Adipose tissue (tissue), 3 donors: Measurements from ENCODE around the gene FRMD5. TPM values are rescaled to one million over a fixed set of nuclear protein-coding genes. Genes with fewer than 3 reads are reported as not detected.

Experiments
- H3K27ac ChIP-seq: one replicate; pipeline ENCODE4 v1.5.1; 2013; ENCODE audit warnings: low read depth, low read length
- WGBS, 3 donors: extraction: QIAGEN DNeasy Blood & Tissue Kit; methylation state at CpG; one replicate each; pipeline ENCODE4 v1.1.7; 2013; 5-methylcytosine and 5-hydroxymethylcytosine counted together
- polyA plus RNA-seq, 3 donors: library from polyadenylated mRNA; stranded (reverse); fragments of 200-250 nt; gene quantifications; one replicate each; pipeline ENCODE4 v1.2.3, GENCODE V29; 2013
- donor health status: healthy with polysubstance abuse.
- donor health status: Bipolar disorder and iron deficiency.
- donor health status: healthy.

FRMD5 gene
- polyA plus RNA-seq, 3 donors = 0.05 to 0.12 (median 0.11) TPM

GRCh38 chr15:44177139-44177538, 17.9 kb downstream of the FRMD5 start:
- no peak overlapping the region for H3K27ac ChIP-seq
- 51 to 61% (median 55%) methylated on average over 1 of the region's 1 CpG for WGBS, 3 donors

- H3K27ac ChIP-seq = no peak overlapping the region
Observed at GRCh38 chr15:44173813-44174212, 21.3 kb downstream of the FRMD5 start.

GRCh38 chr15:44163370-44163769, 31.7 kb downstream of the FRMD5 start:
- WGBS, 3 donors = 63 to 69% (median 69%) methylated on average over 5 of the region's 5 CpGs
- no peak overlapping the region for H3K27ac ChIP-seq

GRCh38 chr15:44160796-44161195, 34.3 kb downstream of the FRMD5 start:
- no peak overlapping the region for H3K27ac ChIP-seq
- WGBS, 3 donors = 56 to 81% (median 71%) methylated on average over 1 of the region's 1 CpG

- no peak overlapping the region for H3K27ac ChIP-seq
Observed at GRCh38 chr15:44159492-44159891, 35.6 kb downstream of the FRMD5 start.

- H3K27ac ChIP-seq = no peak overlapping the region
Observed at GRCh38 chr15:44158111-44158510, 37.0 kb downstream of the FRMD5 start.

- H3K27ac ChIP-seq = no peak overlapping the region
- WGBS, 3 donors = 35 to 85% (median 79%) methylated on average over 1 of the region's 1 CpG
Observed at GRCh38 chr15:44157679-44158078, 37.4 kb downstream of the FRMD5 start.

GRCh38 chr15:44153352-44153751, 41.7 kb downstream of the FRMD5 start:
- no peak overlapping the region for H3K27ac ChIP-seq
- WGBS, 3 donors = 81 to 95% (median 90%) methylated on average over 4 of the region's 4 CpGs

GRCh38 chr15:44149224-44149623, 45.8 kb downstream of the FRMD5 start:
- H3K27ac ChIP-seq = no peak overlapping the region
- WGBS, 3 donors = 58 to 97% (median 96%) methylated on average over 1 of the region's 1 CpG

GRCh38 chr15:44148580-44148979, 46.5 kb downstream of the FRMD5 start:
- 71 to 78% (median 76%) methylated on average over 2 of the region's 2 CpGs for WGBS, 3 donors
- H3K27ac ChIP-seq = no peak overlapping the region

GRCh38 chr15:44147636-44148035, 47.4 kb downstream of the FRMD5 start:
- H3K27ac ChIP-seq = no peak overlapping the region

- WGBS, 3 donors = 61 to 75% (median 73%) methylated on average over 3 of the region's 3 CpGs
Observed at GRCh38 chr15:44145495-44145894, 49.6 kb downstream of the FRMD5 start.

GRCh38 chr15:44144992-44145391, 50.1 kb downstream of the FRMD5 start:
- H3K27ac ChIP-seq = no peak overlapping the region

More at GRCh38 chr15:44145495-44145894, 49.6 kb downstream of the FRMD5 start:
- H3K27ac ChIP-seq = no peak overlapping the region

- WGBS, 3 donors = 46 to 76% (median 75%) methylated on average over 1 of the region's 1 CpG
- H3K27ac ChIP-seq = no peak overlapping the region
Observed at GRCh38 chr15:44144184-44144583, 50.9 kb downstream of the FRMD5 start.

- H3K27ac ChIP-seq = no peak overlapping the region
- WGBS, 3 donors = 39 to 77% (median 41%) methylated on average over 1 of the region's 1 CpG
Observed at GRCh38 chr15:44137750-44138149, 57.3 kb downstream of the FRMD5 start.

- WGBS, 3 donors = 71 to 84% (median 83%) methylated on average over 3 of the region's 3 CpGs
- H3K27ac ChIP-seq = no peak overlapping the region
Observed at GRCh38 chr15:44136991-44137477, 58.0 kb downstream of the FRMD5 start.

- H3K27ac ChIP-seq = no peak overlapping the region
- WGBS, 3 donors = 87 to 93% (median 91%) methylated on average over 10 of the region's 10 CpGs
Observed at GRCh38 chr15:44132057-44132456, 63.0 kb downstream of the FRMD5 start.

GRCh38 chr15:44130778-44131177, 64.3 kb downstream of the FRMD5 start:
- H3K27ac ChIP-seq = no peak overlapping the region

- WGBS, 3 donors = 79 to 93% (median 87%) methylated on average over 5 of the region's 5 CpGs
- no peak overlapping the region for H3K27ac ChIP-seq
Observed at GRCh38 chr15:44129911-44130310, 65.2 kb downstream of the FRMD5 start.

- H3K27ac ChIP-seq = no peak overlapping the region
Observed at GRCh38 chr15:44128443-44128842, 66.6 kb downstream of the FRMD5 start.

- no peak overlapping the region for H3K27ac ChIP-seq
- 72 to 92% (median 91%) methylated on average over 2 of the region's 2 CpGs for WGBS, 3 donors
Observed at GRCh38 chr15:44125879-44126278, 69.2 kb downstream of the FRMD5 start.
